ENCODE measurements around the gene KLK6. TPM values are rescaled to one million over a fixed set of nuclear protein-coding genes. Genes with fewer than 3 reads are reported as not detected.

The KLK6 gene
- total RNA-seq, 1 experiment from 2014 or later = not detected

DNA sequence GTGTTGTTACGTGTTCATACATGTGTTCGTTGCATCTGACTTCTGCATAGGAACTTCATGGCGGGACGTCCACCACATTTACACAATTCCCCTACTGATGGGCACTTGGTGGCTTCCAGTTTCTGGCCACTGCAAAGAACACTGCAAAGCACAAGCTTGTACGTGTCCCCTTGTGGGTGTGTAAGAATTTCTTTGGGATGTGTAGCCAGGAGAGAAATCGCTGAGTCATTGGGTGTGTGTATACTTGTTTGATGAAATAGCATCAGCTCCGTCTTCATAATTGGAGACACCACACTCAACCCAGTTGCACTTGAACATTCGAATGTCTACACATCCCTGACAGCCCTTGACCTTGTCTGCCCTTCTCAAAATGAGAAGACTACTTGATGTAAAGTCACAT lies 35.8 kb downstream of the KLK6 start:
- no TSS peak for BruUV-seq (replicated peaks)
- DNase-seq (ENCODE audit: low read depth, low spot score) = no peak
- TF ChIP-seq, protein P1, sequence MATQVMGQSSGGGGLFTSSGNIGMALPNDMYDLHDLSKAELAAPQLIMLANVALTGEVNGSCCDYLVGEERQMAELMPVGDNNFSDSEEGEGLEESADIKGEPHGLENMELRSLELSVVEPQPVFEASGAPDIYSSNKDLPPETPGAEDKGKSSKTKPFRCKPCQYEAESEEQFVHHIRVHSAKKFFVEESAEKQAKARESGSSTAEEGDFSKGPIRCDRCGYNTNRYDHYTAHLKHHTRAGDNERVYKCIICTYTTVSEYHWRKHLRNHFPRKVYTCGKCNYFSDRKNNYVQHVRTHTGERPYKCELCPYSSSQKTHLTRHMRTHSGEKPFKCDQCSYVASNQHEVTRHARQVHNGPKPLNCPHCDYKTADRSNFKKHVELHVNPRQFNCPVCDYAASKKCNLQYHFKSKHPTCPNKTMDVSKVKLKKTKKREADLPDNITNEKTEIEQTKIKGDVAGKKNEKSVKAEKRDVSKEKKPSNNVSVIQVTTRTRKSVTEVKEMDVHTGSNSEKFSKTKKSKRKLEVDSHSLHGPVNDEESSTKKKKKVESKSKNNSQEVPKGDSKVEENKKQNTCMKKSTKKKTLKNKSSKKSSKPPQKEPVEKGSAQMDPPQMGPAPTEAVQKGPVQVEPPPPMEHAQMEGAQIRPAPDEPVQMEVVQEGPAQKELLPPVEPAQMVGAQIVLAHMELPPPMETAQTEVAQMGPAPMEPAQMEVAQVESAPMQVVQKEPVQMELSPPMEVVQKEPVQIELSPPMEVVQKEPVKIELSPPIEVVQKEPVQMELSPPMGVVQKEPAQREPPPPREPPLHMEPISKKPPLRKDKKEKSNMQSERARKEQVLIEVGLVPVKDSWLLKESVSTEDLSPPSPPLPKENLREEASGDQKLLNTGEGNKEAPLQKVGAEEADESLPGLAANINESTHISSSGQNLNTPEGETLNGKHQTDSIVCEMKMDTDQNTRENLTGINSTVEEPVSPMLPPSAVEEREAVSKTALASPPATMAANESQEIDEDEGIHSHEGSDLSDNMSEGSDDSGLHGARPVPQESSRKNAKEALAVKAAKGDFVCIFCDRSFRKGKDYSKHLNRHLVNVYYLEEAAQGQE (IDR thresholded peaks at IDR 0.05; ENCODE audit: insufficient read depth in 1 of 2, low read depth in 2 of 2, low read length in 1 of 2) = no peak
- no peak for TF ChIP-seq TCF7L2 (IDR thresholded peaks at IDR 0.05; ENCODE audit: low read depth, low read length)
- TF ChIP-seq, protein P2, sequence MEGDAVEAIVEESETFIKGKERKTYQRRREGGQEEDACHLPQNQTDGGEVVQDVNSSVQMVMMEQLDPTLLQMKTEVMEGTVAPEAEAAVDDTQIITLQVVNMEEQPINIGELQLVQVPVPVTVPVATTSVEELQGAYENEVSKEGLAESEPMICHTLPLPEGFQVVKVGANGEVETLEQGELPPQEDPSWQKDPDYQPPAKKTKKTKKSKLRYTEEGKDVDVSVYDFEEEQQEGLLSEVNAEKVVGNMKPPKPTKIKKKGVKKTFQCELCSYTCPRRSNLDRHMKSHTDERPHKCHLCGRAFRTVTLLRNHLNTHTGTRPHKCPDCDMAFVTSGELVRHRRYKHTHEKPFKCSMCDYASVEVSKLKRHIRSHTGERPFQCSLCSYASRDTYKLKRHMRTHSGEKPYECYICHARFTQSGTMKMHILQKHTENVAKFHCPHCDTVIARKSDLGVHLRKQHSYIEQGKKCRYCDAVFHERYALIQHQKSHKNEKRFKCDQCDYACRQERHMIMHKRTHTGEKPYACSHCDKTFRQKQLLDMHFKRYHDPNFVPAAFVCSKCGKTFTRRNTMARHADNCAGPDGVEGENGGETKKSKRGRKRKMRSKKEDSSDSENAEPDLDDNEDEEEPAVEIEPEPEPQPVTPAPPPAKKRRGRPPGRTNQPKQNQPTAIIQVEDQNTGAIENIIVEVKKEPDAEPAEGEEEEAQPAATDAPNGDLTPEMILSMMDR (IDR thresholded peaks at IDR 0.05) = no peak
- TF ChIP-seq POLR2AphosphoS5 (IDR thresholded peaks at IDR 0.05; ENCODE audit: low read depth, low read length) = no peak
- TF ChIP-seq SIN3A (IDR thresholded peaks at IDR 0.05; ENCODE audit: borderline replicate concordance, insufficient read depth, low read depth, low read length) = no peak
- Histone ChIP-seq H3K4me3 (ENCODE audit: low read depth in 2 of 2, low read length in 2 of 2) (no peak overlapping the region), H3K9me3 (ENCODE audit: control insufficient read depth, insufficient read depth, low read depth, low read length) (no peaks in the 10 kb centered on the region), H3K27me3 (ENCODE audit: control insufficient read depth, insufficient read depth, low read length) (no peaks in the 10 kb centered on the region), H3K27ac (ENCODE audit: low read length) (no peak overlapping the region), H3K4me1 (ENCODE audit: control insufficient read depth, insufficient read depth, low read length) (no peaks in the 10 kb centered on the region; the same call in 1 of the 2 replicates), H3K36me3 (ENCODE audit: control insufficient read depth, insufficient read depth, low read length) (no peaks in the 10 kb centered on the region)
- intact Hi-C loops (cut with micrococcal nuclease; ENCODE audit: unreplicated experiment) (no loop called here), in situ Hi-C loops (cut with HindIII; ENCODE audit: low pct_unique_long_range_greater_than_20kb, low sequenced_read_pairs) (no loop called here)
- ATAC-seq = no peak
- ChIA-PET CTCF (interaction anchor here (0.6 kb wide), 1 partner anchor 1335 kb away, joined by 5 read pairs; no protein-coding TSS in a partner anchor), POLR2A (no interaction called here)

DNA sequence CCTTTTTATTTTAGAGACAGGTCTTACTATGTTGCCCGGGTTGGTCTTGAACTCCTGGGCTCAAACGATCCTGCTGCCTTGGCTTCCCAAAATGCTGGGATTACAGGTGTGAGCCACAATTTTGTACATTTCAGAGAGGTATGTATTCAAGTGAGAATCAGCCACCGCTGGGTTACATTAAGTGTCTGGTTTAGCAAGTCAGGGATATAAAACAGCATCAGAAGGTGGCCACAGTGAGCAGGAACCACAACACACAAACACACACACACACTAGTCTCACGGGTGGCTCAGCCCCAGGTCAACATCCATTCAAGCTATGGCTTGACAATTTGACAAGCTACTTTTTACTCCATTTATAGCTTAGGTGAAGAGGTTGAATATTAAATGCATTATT lies 36.7 kb downstream of the KLK6 start:
- Histone ChIP-seq H3K4me3 (ENCODE audit: low read depth in 2 of 2, low read length in 2 of 2) (no peak overlapping the region), H3K27me3 (ENCODE audit: control insufficient read depth, insufficient read depth, low read length) (no peaks in the 10 kb centered on the region), H3K27ac (ENCODE audit: low read length) (no peak overlapping the region), H3K4me1 (ENCODE audit: control insufficient read depth, insufficient read depth, low read length) (no peaks in the 10 kb centered on the region; the same call in 1 of the 2 replicates), H3K36me3 (ENCODE audit: control insufficient read depth, insufficient read depth, low read length) (no peaks in the 10 kb centered on the region), H3K9me3 (ENCODE audit: control insufficient read depth, insufficient read depth, low read depth, low read length) (no peaks in the 10 kb centered on the region)
- in situ Hi-C loops (cut with HindIII; ENCODE audit: low pct_unique_long_range_greater_than_20kb, low sequenced_read_pairs) = no loop called here
- TF ChIP-seq SIN3A (IDR thresholded peaks at IDR 0.05; ENCODE audit: borderline replicate concordance, insufficient read depth, low read depth, low read length) (no peak), POLR2AphosphoS5 (IDR thresholded peaks at IDR 0.05; ENCODE audit: low read depth, low read length) (no peak), TCF7L2 (IDR thresholded peaks at IDR 0.05; ENCODE audit: low read depth, low read length) (no peak)
- TF ChIP-seq, protein P1 (IDR thresholded peaks at IDR 0.05; ENCODE audit: insufficient read depth in 1 of 2, low read depth in 2 of 2, low read length in 1 of 2) = no peak
- TF ChIP-seq, protein P2 (IDR thresholded peaks at IDR 0.05) = no peak
- POLR2A ChIA-PET = no interaction called here
- ATAC-seq (no peak), DNase-seq (ENCODE audit: low read depth, low spot score) (no peak)
- intact Hi-C loops (cut with micrococcal nuclease; ENCODE audit: unreplicated experiment) = no loop called here
- no TSS peak for BruUV-seq (replicated peaks)
- CTCF ChIA-PET = interaction anchor here (0.7 kb wide), 2 partner anchors 11 to 151 kb away, joined by 3 to 4 read pairs; no protein-coding TSS in a partner anchor

Measured in Panc1 (cell line).